GM19452 (cell line): ENCODE measurements around the gene PREPL.
"Not testable (repeated sequence)": the region's sequence is repeated elsewhere in the genome, so short reads cannot be mapped to it uniquely, and the experiment has no call there.

Experiments
- ATAC-seq: cut with Tn5 transposase; IDR thresholded peaks from one replicate; pipeline ENCODE4 v1.9.1; 2021; ENCODE audit not compliant: unreplicated experiment

PREPL gene

GRCh38 chr2:44349506-44349905 is 11.8 kb downstream of the PREPL start:
- no peak for ATAC-seq

- ATAC-seq: no peak
Observed at GRCh38 chr2:44348400-44348799, 12.9 kb downstream of the PREPL start.

GRCh38 chr2:44347526-44347925 is 13.8 kb downstream of the PREPL start:
- ATAC-seq: no peak

- no peak for ATAC-seq
Observed at GRCh38 chr2:44342854-44343253, 18.4 kb downstream of the PREPL start.

- no peak for ATAC-seq
Observed at GRCh38 chr2:44335806-44336538, 25.3 kb downstream of the PREPL start.

GRCh38 chr2:44333994-44334393 is 27.3 kb downstream of the PREPL start:
- no peak for ATAC-seq

GRCh38 chr2:44330801-44331200 is 30.5 kb downstream of the PREPL start:
- ATAC-seq: no peak

- no peak for ATAC-seq
Observed at GRCh38 chr2:44329343-44329742, 32.0 kb downstream of the PREPL start.

GRCh38 chr2:44328750-44329149 is 32.5 kb downstream of the PREPL start:
- ATAC-seq: no peak

GRCh38 chr2:44326548-44327264 is 34.6 kb downstream of the PREPL start:
- no peak for ATAC-seq

- no peak for ATAC-seq
Observed at GRCh38 chr2:44325897-44326296, 35.4 kb downstream of the PREPL start.

- no peak for ATAC-seq
Observed at GRCh38 chr2:44324971-44325426, 36.3 kb downstream of the PREPL start.

- no peak for ATAC-seq
Observed at GRCh38 chr2:44321360-44321759, 39.9 kb downstream of the PREPL start.

- no peak for ATAC-seq
Observed at GRCh38 chr2:44320832-44321231, 40.5 kb downstream of the PREPL start.

- no peak for ATAC-seq
Observed at GRCh38 chr2:44315945-44316344, 45.3 kb downstream of the PREPL start.

- no peak for ATAC-seq
Observed at GRCh38 chr2:44314362-44314761, 46.9 kb downstream of the PREPL start.

- no peak for ATAC-seq
Observed at GRCh38 chr2:44310287-44310686, 51.0 kb downstream of the PREPL start.

GRCh38 chr2:44305882-44306281 is 55.4 kb downstream of the PREPL start:
- ATAC-seq: no peak

GRCh38 chr2:44304258-44304657 is 57.0 kb downstream of the PREPL start:
- no peak for ATAC-seq

GRCh38 chr2:44303766-44304165 is 57.5 kb downstream of the PREPL start:
- not testable (repeated sequence) for ATAC-seq

- no peak for ATAC-seq
Observed at GRCh38 chr2:44301111-44301510, 60.2 kb downstream of the PREPL start.

GRCh38 chr2:44299635-44300034 is 61.7 kb downstream of the PREPL start:
- no peak for ATAC-seq
